MM.1S (cell line): Measurements from ENCODE around the gene CUBN.

Experiments
- EZH2 ChIP-seq: fragments of 300-600 bp; sonication (generic); optimal IDR thresholded peaks from 2 replicates; pipeline ENCODE3; 2017; ENCODE audit warnings: low read depth, mild to moderate bottlenecking, antibody characterized with exemption, low read length, mixed read lengths
- EZH2phosphoT487 ChIP-seq: fragments of 300-600 bp; sonication (generic); IDR thresholded peaks from 2 replicates; pipeline ENCODE4 v1.6.1; 2018; ENCODE audit warnings: antibody characterized with exemption, low read length
- TF ChIP-seq, protein P1 (sequence below): fragments of 300-600 bp; sonication (generic); IDR thresholded peaks from 2 replicates; pipeline ENCODE4 v1.5.1; 2016; ENCODE audit warnings: antibody characterized with exemption, low read length, mixed read lengths

DNA sequence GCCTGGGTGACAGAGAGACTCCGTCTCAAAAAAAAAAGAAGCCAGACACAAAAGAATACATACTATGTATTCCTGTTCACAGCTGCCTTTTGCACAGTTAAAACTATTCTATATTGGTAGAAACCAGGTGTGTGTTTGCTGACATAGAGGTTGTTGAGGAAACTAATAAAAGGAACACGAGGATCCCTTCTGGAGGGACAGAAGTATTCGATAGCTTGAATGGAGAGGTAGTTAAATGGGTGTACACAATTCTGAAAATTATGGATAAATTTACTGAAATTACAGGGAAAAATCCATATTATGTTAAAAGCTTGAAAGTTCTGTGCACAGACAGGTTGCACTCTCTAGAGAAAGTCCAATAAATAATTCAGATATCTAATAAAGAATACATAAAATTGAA lies 71.5 kb downstream of the CUBN start:
- TF ChIP-seq, protein P1, sequence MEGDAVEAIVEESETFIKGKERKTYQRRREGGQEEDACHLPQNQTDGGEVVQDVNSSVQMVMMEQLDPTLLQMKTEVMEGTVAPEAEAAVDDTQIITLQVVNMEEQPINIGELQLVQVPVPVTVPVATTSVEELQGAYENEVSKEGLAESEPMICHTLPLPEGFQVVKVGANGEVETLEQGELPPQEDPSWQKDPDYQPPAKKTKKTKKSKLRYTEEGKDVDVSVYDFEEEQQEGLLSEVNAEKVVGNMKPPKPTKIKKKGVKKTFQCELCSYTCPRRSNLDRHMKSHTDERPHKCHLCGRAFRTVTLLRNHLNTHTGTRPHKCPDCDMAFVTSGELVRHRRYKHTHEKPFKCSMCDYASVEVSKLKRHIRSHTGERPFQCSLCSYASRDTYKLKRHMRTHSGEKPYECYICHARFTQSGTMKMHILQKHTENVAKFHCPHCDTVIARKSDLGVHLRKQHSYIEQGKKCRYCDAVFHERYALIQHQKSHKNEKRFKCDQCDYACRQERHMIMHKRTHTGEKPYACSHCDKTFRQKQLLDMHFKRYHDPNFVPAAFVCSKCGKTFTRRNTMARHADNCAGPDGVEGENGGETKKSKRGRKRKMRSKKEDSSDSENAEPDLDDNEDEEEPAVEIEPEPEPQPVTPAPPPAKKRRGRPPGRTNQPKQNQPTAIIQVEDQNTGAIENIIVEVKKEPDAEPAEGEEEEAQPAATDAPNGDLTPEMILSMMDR = no peak
- TF ChIP-seq EZH2 (no peak), EZH2phosphoT487 (no peak)
